Lower lobe of right lung (tissue), 2 donors: ENCODE results near the gene PLEKHH2. TPM values are rescaled to one million over a fixed set of nuclear protein-coding genes. Genes with fewer than 3 reads are reported as not detected.
A peak's percentile ranks its signal among the peaks of the same experiment; 100 is the strongest.
"Not testable (repeated sequence)": the region's sequence is repeated elsewhere in the genome, so short reads cannot be mapped to it uniquely, and the experiment has no call there.

Source experiments
- ATAC-seq, 2 donors: fragments of 200-7000 bp; cut with Tn5 transposase; one replicate each; pipeline ENCODE4 v1.9.1; 2020 to 2022; ENCODE audit warnings: mild to moderate bottlenecking in 2 of 2, moderate library complexity in 2 of 2
- DNase-seq: peaks from one replicate; pipeline ENCODE4 v3.0.0-alpha.2; 2020
- H3K27ac ChIP-seq: fragments of 200-600 bp; one replicate; pipeline ENCODE4 v1.8.0; 2022
- H3K27me3 ChIP-seq: fragments of 200-600 bp; one replicate; pipeline ENCODE4 v1.8.0; 2022; ENCODE audit warnings: low read depth
- H3K36me3 ChIP-seq: fragments of 200-600 bp; one replicate; pipeline ENCODE4 v1.8.0; 2022; ENCODE audit warnings: mild to moderate bottlenecking
- H3K4me1 ChIP-seq: fragments of 200-600 bp; one replicate; pipeline ENCODE4 v1.8.0; 2022
- H3K4me3 ChIP-seq: fragments of 200-600 bp; one replicate; pipeline ENCODE4 v1.8.0; 2022; ENCODE audit warnings: mild to moderate bottlenecking
- H3K9me3 ChIP-seq: fragments of 200-600 bp; one replicate; pipeline ENCODE4 v1.8.0; 2022
- intact Hi-C: fragments of 100-400 bp; cut with DNase I; formaldehyde crosslinking; loops from one replicate; pipeline ENCODE4 v1.11.0; 2022
- total RNA-seq: library from RNA; stranded (reverse); fragmentation: NEBNext Ultra II Directional; extraction: Animal tissue kit (Norgen Biotek cat#: 25700); gene quantifications from one replicate; pipeline ENCODE4 v1.2.1, GENCODE V29; 2021
- TF ChIP-seq, protein P1 (sequence below): fragments of 200-600 bp; IDR thresholded peaks from one replicate; pipeline ENCODE4 v1.8.0; 2022; ENCODE audit warnings: antibody characterized with exemption, mild to moderate bottlenecking
- donor health status: DM: no; HTN: yes; CAD: no; lungs with severe emphysema.

Gene PLEKHH2
- total RNA-seq, 1 donor from 2014 or later, result 42.0 TPM

DNA sequence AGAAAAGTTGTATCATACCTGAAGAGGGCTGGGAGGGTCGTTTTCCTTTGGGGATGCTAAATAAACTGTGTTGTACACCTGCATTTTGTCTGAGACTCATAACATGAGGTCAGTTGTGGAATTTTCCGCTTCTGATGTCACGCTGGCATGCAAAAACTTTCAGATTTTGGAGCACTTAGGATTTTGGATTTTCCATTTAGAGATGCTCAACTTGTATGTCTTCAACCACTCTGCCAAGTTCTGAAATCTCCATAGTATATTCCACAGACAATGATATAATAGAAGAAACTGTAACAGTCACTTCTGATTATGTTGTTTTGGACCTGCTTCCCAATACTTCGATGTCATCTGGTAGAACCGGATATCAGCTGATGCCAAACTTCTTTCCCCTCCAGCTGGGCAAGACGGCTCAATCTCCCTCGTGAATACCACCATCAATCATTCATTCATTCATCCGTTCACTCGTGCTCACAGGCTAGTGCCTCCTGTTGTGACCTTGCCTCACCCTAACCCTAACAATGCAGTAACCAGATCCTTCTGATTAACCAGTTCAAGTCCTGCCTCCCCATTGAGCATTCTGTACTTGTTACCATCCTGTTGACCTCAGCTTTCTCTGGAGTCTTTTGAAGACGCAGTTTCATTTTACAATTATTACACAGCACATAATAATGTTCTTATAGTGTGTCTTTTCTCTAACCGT is 5.3 kb upstream of the PLEKHH2 start:
- H3K27ac ChIP-seq, result no peak overlapping the region
- H3K36me3 ChIP-seq, result no peaks in the 10 kb centered on the region
- no peak overlapping the region for H3K4me3 ChIP-seq
- DNase-seq (no peak), ATAC-seq (no peak)
- H3K27me3 ChIP-seq, result peaks cover 3% of the 10 kb centered on the region
- TF ChIP-seq, protein P1, sequence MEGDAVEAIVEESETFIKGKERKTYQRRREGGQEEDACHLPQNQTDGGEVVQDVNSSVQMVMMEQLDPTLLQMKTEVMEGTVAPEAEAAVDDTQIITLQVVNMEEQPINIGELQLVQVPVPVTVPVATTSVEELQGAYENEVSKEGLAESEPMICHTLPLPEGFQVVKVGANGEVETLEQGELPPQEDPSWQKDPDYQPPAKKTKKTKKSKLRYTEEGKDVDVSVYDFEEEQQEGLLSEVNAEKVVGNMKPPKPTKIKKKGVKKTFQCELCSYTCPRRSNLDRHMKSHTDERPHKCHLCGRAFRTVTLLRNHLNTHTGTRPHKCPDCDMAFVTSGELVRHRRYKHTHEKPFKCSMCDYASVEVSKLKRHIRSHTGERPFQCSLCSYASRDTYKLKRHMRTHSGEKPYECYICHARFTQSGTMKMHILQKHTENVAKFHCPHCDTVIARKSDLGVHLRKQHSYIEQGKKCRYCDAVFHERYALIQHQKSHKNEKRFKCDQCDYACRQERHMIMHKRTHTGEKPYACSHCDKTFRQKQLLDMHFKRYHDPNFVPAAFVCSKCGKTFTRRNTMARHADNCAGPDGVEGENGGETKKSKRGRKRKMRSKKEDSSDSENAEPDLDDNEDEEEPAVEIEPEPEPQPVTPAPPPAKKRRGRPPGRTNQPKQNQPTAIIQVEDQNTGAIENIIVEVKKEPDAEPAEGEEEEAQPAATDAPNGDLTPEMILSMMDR, result no peak
- H3K9me3 ChIP-seq, result no peaks in the 10 kb centered on the region
- intact Hi-C loops, result no loop called here
- H3K4me1 ChIP-seq, result peaks cover 4% of the 10 kb centered on the region

DNA sequence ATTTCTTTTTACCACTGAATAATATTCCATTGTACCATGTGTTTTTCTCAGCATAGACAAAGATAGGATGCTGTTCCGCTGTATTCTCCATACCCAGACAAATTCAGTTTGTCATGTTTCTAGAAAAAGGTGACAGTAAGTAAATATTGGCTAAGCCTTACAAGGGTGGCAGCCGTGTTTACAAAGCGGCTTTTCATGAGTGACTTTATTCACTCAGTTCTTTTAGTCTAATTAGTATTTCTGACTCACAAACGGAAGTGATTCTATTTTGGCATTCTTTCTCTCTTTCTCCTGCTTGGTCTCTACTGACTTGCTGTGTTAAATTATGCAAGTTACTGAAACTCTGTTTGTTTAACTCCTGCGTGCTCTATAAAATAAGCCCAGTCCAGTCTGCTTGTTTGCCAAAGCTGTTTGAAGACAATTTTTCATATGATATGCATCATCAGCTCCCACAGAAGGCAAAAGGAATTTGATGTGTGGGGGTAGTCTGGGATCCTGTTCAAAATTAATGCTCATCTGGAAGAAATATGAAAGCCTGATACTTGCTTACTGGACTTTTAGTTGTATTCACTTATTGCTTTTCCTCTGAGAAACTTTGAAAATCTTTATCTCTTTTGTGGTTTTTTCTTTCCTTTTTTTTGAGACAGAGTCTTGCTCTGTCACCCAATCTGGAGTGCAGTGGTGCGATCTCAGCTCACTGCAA is 2.3 kb upstream of the PLEKHH2 start:
- DNase-seq (no peak), ATAC-seq (no peak)
- H3K27me3 ChIP-seq, result peaks cover 12% of the 10 kb centered on the region
- peaks cover 17% of the 10 kb centered on the region for H3K4me1 ChIP-seq
- no peak overlapping the region for H3K27ac ChIP-seq
- no peaks in the 10 kb centered on the region for H3K9me3 ChIP-seq
- TF ChIP-seq, protein P1, result no peak
- H3K36me3 ChIP-seq, result no peaks in the 10 kb centered on the region
- intact Hi-C loops, result no loop called here
- H3K4me3 ChIP-seq, result no peak overlapping the region

DNA sequence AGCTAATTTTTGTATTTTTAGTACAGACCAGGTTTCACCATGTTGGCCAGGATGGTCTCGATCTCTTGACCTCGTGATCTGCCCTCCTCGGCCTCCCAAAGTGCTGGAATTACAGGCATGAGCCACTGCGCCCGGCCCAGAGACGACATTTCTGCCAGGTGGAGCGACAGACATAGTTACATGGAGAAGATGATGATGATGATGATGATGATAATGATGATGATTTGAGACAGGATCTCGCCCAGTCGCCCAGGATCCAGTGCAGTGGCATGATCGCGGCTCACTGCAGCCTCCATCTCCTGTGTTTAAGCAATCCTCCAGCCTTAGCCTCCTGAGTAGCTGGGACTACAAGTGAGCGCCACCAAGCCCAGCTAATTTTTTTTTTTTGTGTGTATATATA is 907 bp upstream of the PLEKHH2 start:
- DNase-seq, result not testable (repeated sequence)
- H3K27me3 ChIP-seq, result peaks cover 12% of the 10 kb centered on the region

DNA sequence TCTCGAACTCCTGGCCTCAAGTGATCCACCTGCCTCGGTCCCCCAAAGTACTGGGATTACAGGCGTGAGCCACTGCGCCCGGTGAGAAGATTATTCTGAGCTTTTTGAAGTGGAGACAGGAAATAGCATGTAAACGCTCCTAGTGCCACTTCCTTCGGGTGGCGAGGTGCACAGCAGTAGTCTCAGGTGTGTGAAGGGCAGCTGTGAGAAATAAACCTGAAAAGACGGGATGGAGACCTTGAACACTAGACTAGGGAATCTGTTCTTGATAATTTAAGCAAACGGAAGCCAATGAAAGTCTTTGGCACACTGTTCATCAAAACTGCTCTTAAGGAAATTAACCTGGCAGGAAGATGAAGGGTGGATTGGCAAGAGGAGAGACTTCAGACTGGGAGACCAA is 439 bp upstream of the PLEKHH2 start:
- DNase-seq (no peak), ATAC-seq (no peak)
- intact Hi-C loops, result no loop called here
- Histone ChIP-seq H3K4me3 (peak overlapping the region; percentile 91), H3K27me3 (peaks cover 12% of the 10 kb centered on the region), H3K9me3 (no peaks in the 10 kb centered on the region), H3K36me3 (no peaks in the 10 kb centered on the region), H3K4me1 (peaks cover 17% of the 10 kb centered on the region), H3K27ac (peak overlapping the region; percentile 85)
- TF ChIP-seq, protein P1, result no peak

More for the DNA sequence above, 907 bp upstream of the PLEKHH2 start:
- H3K4me3 ChIP-seq, H3K36me3 ChIP-seq, ATAC-seq, intact Hi-C loops, H3K27ac ChIP-seq, H3K9me3 ChIP-seq: not testable (repeated sequence)
- peaks cover 17% of the 10 kb centered on the region for H3K4me1 ChIP-seq

DNA sequence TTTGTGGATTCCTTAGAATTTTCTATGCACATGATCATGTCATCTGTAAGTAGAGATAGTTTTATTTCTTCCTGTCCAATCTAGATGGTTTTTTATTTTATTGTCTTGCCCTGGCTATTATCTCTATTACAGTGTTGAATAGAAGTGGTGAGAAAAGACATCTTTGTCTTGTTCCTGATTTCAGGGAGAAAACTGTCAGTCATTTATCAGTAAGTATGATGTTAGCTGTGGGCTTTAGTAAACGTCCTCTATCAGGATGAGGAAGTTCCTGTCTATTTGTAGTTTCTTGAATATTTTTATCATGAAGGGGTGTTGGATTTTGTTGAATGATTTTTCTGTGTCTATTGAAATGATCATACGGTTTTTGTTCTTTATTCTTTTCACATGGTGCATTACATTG is 5.3 kb downstream of the PLEKHH2 start:
- Histone ChIP-seq H3K27me3 (peaks cover 3% of the 10 kb centered on the region), H3K4me3 (peak overlapping the region; percentile 0), H3K9me3 (no peaks in the 10 kb centered on the region), H3K36me3 (no peaks in the 10 kb centered on the region), H3K4me1 (peaks cover 9% of the 10 kb centered on the region), H3K27ac (no peak overlapping the region)
- TF ChIP-seq, protein P1, result no peak
- ATAC-seq (no peak), DNase-seq (no peak)
- intact Hi-C loops, result no loop called here

DNA sequence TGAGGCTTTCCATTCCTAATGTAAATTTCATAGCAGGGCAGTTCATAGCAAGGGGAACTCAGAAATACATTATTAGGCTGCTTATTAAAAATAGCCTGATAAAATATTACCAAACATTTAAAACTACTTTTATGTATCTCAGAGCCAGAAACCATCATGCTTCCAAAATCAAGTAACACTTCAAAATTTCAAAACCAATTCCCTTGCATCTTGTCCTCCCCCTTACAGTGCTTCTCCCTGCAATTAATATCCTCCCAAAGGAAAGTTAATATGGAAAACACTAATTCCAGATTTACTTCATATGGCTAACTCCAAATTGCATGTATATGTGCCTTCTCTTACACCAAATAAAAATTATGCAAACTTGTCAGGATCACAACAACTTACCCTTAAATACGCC is 6.6 kb downstream of the PLEKHH2 start:
- Histone ChIP-seq H3K27me3 (no peaks in the 10 kb centered on the region), H3K4me3 (peak overlapping the region; percentile 0), H3K9me3 (no peaks in the 10 kb centered on the region), H3K4me1 (no peaks in the 10 kb centered on the region), H3K27ac (no peak overlapping the region), H3K36me3 (no peaks in the 10 kb centered on the region)
- TF ChIP-seq, protein P1, result no peak
- ATAC-seq (no peak), DNase-seq (no peak)
- intact Hi-C loops, result no loop called here
